Breast epithelium (tissue), 4 donors: ENCODE results near the gene SPRY1. TPM values are rescaled to one million over a fixed set of nuclear protein-coding genes. Genes with fewer than 3 reads are reported as not detected.

Experiments used
- DNase-seq, 2 donors: peaks; one replicate each; pipeline ENCODE4 v3.0.0-alpha.2; 2019; ENCODE audit warnings: low spot score in 2 of 2
- H3K27ac ChIP-seq, 2 donors: fragments of 200-600 bp; sonication (generic) in 1 of 2; one replicate each; pipeline ENCODE4 v1.5.1; 2016 to 2019; ENCODE audit warnings: mild to moderate bottlenecking in 1 of 2
- H3K27me3 ChIP-seq, 2 donors: fragments of 200-600 bp; sonication (generic) in 1 of 2; one replicate each; pipeline versions ENCODE4 v1.5.1 to v1.6.0; 2017 to 2019; ENCODE audit warnings: control low read depth in 1 of 2, mild to moderate bottlenecking in 1 of 2
- H3K36me3 ChIP-seq: fragments of 200-600 bp; one replicate; pipeline ENCODE4 v1.5.1; 2019
- H3K4me1 ChIP-seq, 2 donors: fragments of 200-600 bp; sonication (generic); one replicate each; pipeline ENCODE4 v1.5.1; 2016 to 2019; ENCODE audit warnings: control low read depth in 1 of 2
- H3K4me3 ChIP-seq, 3 donors: fragments of 200-600 bp; sonication (generic); 1 replicate in 2 of 3; 2 replicates in 1 of 3; pipeline ENCODE4 v1.5.1; 2016 to 2019; ENCODE audit warnings: mild to moderate bottlenecking in 3 of 3, moderate library complexity in 2 of 3
- H3K9me3 ChIP-seq, 2 donors: fragments of 200-600 bp; sonication (generic) in 1 of 2; one replicate each; pipeline ENCODE4 v1.5.1; 2016 to 2019; ENCODE audit warnings: control low read depth in 1 of 2
- CTCF ChIP-seq, 3 donors: fragments of 450-650 bp; IDR thresholded peaks; one replicate each; pipeline ENCODE4 v1.5.1; 2016 to 2017; ENCODE audit warnings: antibody characterized with exemption in 3 of 3, mild to moderate bottlenecking in 3 of 3, moderate library complexity in 3 of 3
- POLR2A ChIP-seq: fragments of 450-650 bp; IDR thresholded peaks from one replicate; pipeline ENCODE4 v1.6.1; 2016; ENCODE audit warnings: antibody characterized with exemption, mild to moderate bottlenecking, moderate library complexity
- POLR2AphosphoS5 ChIP-seq, 3 donors: sonication (generic); formaldehyde crosslinking; IDR thresholded peaks; one replicate each; pipeline ENCODE4 v1.6.1; 2017; ENCODE audit warnings: antibody characterized with exemption in 3 of 3
- intact Hi-C: fragments of 100-400 bp; cut with DNase I; formaldehyde crosslinking; loops from one replicate; pipeline ENCODE4 v1.15.1; 2023; ENCODE audit warnings: low total_unique reads
- total RNA-seq, 3 donors: library from RNA; depleted of rRNA; stranded (reverse); fragments of >200 nt; gene quantifications; one replicate each; pipeline ENCODE4 v1.1.0, GENCODE V29; 2016

Gene SPRY1
- total RNA-seq, 3 donors from 2014 or later, result 82.1 to 233 (median 103) TPM

- Histone ChIP-seq H3K27me3 (no peaks in the 10 kb centered on the region), H3K9me3 (no peaks in the 10 kb centered on the region), H3K4me3 (peak overlapping the region; percentile 82 to 92 (median 83)), H3K27ac (peak overlapping the region; percentile 95 to 98), H3K36me3 (no peaks in the 10 kb centered on the region), H3K4me1 (peaks cover 0 to 6% of the 10 kb centered on the region in 2 donors)
- no peak for TF ChIP-seq CTCF (IDR thresholded peaks at IDR 0.05)
- DNase-seq, result no peak
- intact Hi-C loops, result no loop called here
These were observed 6.5 kb downstream of the SPRY1 start for GRCh38 chr4:123403080-123403604.

- no peak for DNase-seq
- H3K27ac ChIP-seq, result peak overlapping the region; percentile 76 to 80
- H3K4me3 ChIP-seq, result peak overlapping the region in 2 of 3 donors; percentile 82 to 92
- intact Hi-C loops, result no loop called here
- TF ChIP-seq POLR2A, result no peak
- no peak for TF ChIP-seq CTCF (IDR thresholded peaks at IDR 0.05)
- TF ChIP-seq POLR2AphosphoS5 (IDR thresholded peaks at IDR 0.05), result no peak
- H3K27me3 ChIP-seq, result no peaks in the 10 kb centered on the region
- no peaks in the 10 kb centered on the region for H3K36me3 ChIP-seq
- H3K9me3 ChIP-seq, result no peaks in the 10 kb centered on the region
- peaks cover 0 to 6% of the 10 kb centered on the region in 2 donors for H3K4me1 ChIP-seq
These were observed 7.9 kb downstream of the SPRY1 start for GRCh38 chr4:123404533-123404932.

GRCh38 chr4:123405267-123405865 is 8.8 kb downstream of the SPRY1 start:
- Histone ChIP-seq H3K36me3 (no peaks in the 10 kb centered on the region), H3K27me3 (no peaks in the 10 kb centered on the region), H3K9me3 (no peaks in the 10 kb centered on the region), H3K27ac (peak overlapping the region; percentile 76 to 80), H3K4me3 (peak overlapping the region in 2 of 3 donors; percentile 82 to 92), H3K4me1 (peaks cover 0 to 6% of the 10 kb centered on the region in 2 donors)
- DNase-seq, result no peak
- intact Hi-C loops, result loop anchor here (5.0 kb wide), 1 partner anchor 87 kb away; no protein-coding TSS in a partner anchor
- TF ChIP-seq POLR2AphosphoS5 (IDR thresholded peaks at IDR 0.05) (no peak), CTCF (IDR thresholded peaks at IDR 0.05) (no peak), POLR2A (no peak)

GRCh38 chr4:123406872-123407271 is 10.3 kb downstream of the SPRY1 start:
- Histone ChIP-seq H3K4me1 (peaks cover 0 to 6% of the 10 kb centered on the region in 2 donors), H3K27ac (peak overlapping the region; percentile 54 to 61), H3K27me3 (no peaks in the 10 kb centered on the region), H3K4me3 (peak overlapping the region in 1 of 3 donors; percentile 24), H3K9me3 (no peaks in the 10 kb centered on the region), H3K36me3 (no peaks in the 10 kb centered on the region)
- no peak for TF ChIP-seq POLR2AphosphoS5 (IDR thresholded peaks at IDR 0.05)
- no peak for TF ChIP-seq POLR2A
- TF ChIP-seq CTCF (IDR thresholded peaks at IDR 0.05), result no peak
- intact Hi-C loops, result loop anchor here (5.0 kb wide), 1 partner anchor 85 kb away; no protein-coding TSS in a partner anchor
- DNase-seq, result no peak

DNA sequence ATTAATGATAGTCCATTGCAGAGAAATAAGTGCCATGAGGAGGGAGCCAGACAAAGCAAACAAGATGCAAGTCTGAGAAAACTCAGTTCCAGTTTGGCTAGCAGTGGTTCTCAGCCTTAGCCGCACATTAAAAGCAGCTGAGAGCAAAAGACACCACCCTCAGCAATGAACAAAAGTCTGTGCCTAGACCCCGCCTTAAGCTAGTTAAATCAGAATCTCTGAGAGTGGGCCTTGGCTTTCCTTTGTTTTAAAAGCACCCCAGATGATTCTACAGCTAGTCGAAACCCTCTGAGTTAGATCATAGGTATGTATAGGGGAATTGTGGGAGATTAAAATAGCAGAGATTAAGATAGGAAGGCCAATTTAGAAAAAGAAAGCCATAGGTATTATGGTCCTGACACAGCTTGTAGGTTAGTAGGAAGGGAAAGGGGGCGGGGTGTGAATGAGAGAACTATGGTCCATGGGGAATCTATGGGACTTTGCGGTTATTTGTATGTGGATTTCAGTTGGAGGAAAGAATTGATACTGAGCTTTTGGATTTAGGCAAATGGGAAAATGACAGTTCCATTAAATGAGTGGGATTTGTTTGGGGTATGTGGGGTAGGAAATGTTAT is 12.0 kb downstream of the SPRY1 start:
- intact Hi-C loops, result loop anchor here (5.0 kb wide), 1 partner anchor 84 kb away; no protein-coding TSS in a partner anchor
- TF ChIP-seq CTCF (IDR thresholded peaks at IDR 0.05) (no peak), POLR2A (no peak), POLR2AphosphoS5 (IDR thresholded peaks at IDR 0.05) (no peak)
- DNase-seq, result no peak
- Histone ChIP-seq H3K9me3 (no peaks in the 10 kb centered on the region), H3K27me3 (no peaks in the 10 kb centered on the region), H3K4me1 (peaks cover 0 to 6% of the 10 kb centered on the region in 2 donors), H3K36me3 (no peaks in the 10 kb centered on the region), H3K27ac (peak overlapping the region; percentile 59 to 65), H3K4me3 (no peak overlapping the region)
